K562 (cell line): Measurements from ENCODE around the gene SOX4. TPM values are rescaled to one million over a fixed set of nuclear protein-coding genes. Genes with fewer than 3 reads are reported as not detected.

Source experiments
- ATAC-seq: fragments of 200-7000 bp; cut with Tn5 transposase; 3 replicates; pipeline ENCODE4 v1.9.1; 2020; ENCODE audit warnings: moderate library complexity
- BruUV-seq: library from RNA; stranded (reverse); fragments of 400-500 nt; replicated peaks from 2 replicates; lab custom pipeline; 2021; lab: Mats Ljungman, UMichigan
- CTCF ChIA-PET: fragments of 300-600 bp; formaldehyde crosslinking; extraction: SDS; loops from one replicate; lab custom pipeline; 2021; ENCODE audit warnings: low intra/inter-chr PET ratio; lab: Yijun Ruan, JAX
- POLR2A ChIA-PET: fragments of 300-600, 350-650 bp; sonication (Branson Sonifier 250); formaldehyde crosslinking; extraction: SDS; loops from one replicate; lab custom pipeline; 2021; ENCODE audit warnings: antibody characterized with exemption, inconsistent platforms; lab: Yijun Ruan, JAX
- DNase-seq, 4 experiments: peaks; one replicate each; pipeline versions ENCODE4 v3.0.0 to v3.0.0-alpha.2; 2011 to 2018; ENCODE audit warnings: low spot score in 3 of 4, mixed read lengths in 3 of 4; ENCODE audit errors: extremely low read depth in 1 of 4
- FAIRE-seq: peaks from 2 replicates; lab custom pipeline; 2011; peaks lifted over from hg19 to GRCh38; lab: Jason Lieb, UNC
- H2AFZ ChIP-seq: 2 replicates; pipeline ENCODE4 v1.6.0; 2011; ENCODE audit warnings: low read depth, low read length, control low read depth, inconsistent platforms
- H3K27ac ChIP-seq: fragments of 200-600 bp; 3 replicates; pipeline ENCODE4 v1.8.0; 2011; ENCODE audit warnings: low read depth, mild to moderate bottlenecking, control low read depth, inconsistent platforms, low read length, moderate library complexity, mixed read lengths; ENCODE audit errors: extremely low read depth
- H3K27me3 ChIP-seq, 2 experiments: fragments of 300-600 bp in 1 of 2; 2 replicates in 1 of 2; 3 replicates in 1 of 2; pipeline versions ENCODE4 v1.6.0 to v1.8.0; 2011; ENCODE audit warnings: inconsistent platforms in 2 of 2, low read length in 2 of 2, mild to moderate bottlenecking in 1 of 2, mixed read lengths in 1 of 2, moderate library complexity in 1 of 2; ENCODE audit not compliant: control insufficient read depth in 2 of 2, insufficient read depth in 2 of 2
- H3K36me3 ChIP-seq: fragments of 300-600 bp; 3 replicates; pipeline ENCODE4 v1.8.0; 2011; ENCODE audit warnings: mild to moderate bottlenecking, low read length, inconsistent platforms; ENCODE audit not compliant: control insufficient read depth, insufficient read depth
- H3K4me1 ChIP-seq, 2 experiments: fragments of 200-600 bp in 1 of 2; replicated peaks in 1 of 2; 2 replicates in 1 of 2; 3 replicates in 1 of 2; pipeline versions ENCODE4 v1.5.1 to v1.8.0; 2011; ENCODE audit warnings: inconsistent platforms in 2 of 2, low read length in 2 of 2, mild to moderate bottlenecking in 1 of 2, mixed read lengths in 1 of 2, moderate library complexity in 1 of 2; ENCODE audit not compliant: control insufficient read depth in 2 of 2, insufficient read depth in 2 of 2
- H3K4me2 ChIP-seq: 2 replicates; pipeline ENCODE4 v1.6.1; 2011; ENCODE audit warnings: low read length, control low read depth, inconsistent platforms, mixed read lengths; ENCODE audit not compliant: insufficient read depth
- H3K4me3 ChIP-seq: fragments of 200-600 bp; sonication (generic), shearing (Covaris generic); 2 replicates; pipeline ENCODE4 v1.5.1; 2016; ENCODE audit warnings: control low read depth, inconsistent platforms
- H3K79me2 ChIP-seq: fragments of 200-600 bp; 3 replicates; pipeline ENCODE4 v1.8.0; 2011; ENCODE audit warnings: low read length, inconsistent platforms; ENCODE audit not compliant: control insufficient read depth, insufficient read depth
- H3K9ac ChIP-seq, 2 experiments: 2 replicates each; pipeline versions ENCODE4 v1.6.0 to v1.6.1; 2011; ENCODE audit warnings: low read depth in 2 of 2, low read length in 2 of 2, control low read depth in 1 of 2, inconsistent platforms in 1 of 2, mild to moderate bottlenecking in 1 of 2, mixed read lengths in 1 of 2; ENCODE audit not compliant: insufficient read depth in 1 of 2
- H3K9me1 ChIP-seq: one replicate; pipeline ENCODE4 v1.6.0; 2011; ENCODE audit warnings: inconsistent platforms, mild to moderate bottlenecking, low read length, moderate library complexity; ENCODE audit not compliant: control insufficient read depth, insufficient read depth
- H3K9me3 ChIP-seq: replicated peaks from 2 replicates; pipeline ENCODE4 v1.5.1; 2011; ENCODE audit warnings: low read depth, low read length, inconsistent platforms; ENCODE audit not compliant: control insufficient read depth, insufficient read depth
- H4K20me1 ChIP-seq: replicated peaks from 2 replicates; pipeline ENCODE4 v1.6.1; 2011; ENCODE audit warnings: low read length, inconsistent platforms, mixed read lengths; ENCODE audit not compliant: control insufficient read depth, insufficient read depth
- CHD1 ChIP-seq: fragments of 200-600 bp; sonication (generic); IDR thresholded peaks from one replicate; pipeline ENCODE4 v1.6.1; 2012; ENCODE audit warnings: mild to moderate bottlenecking, moderate library complexity, low read length, inconsistent platforms
- CREB1 ChIP-seq, 2 experiments: sonication (generic) in 1 of 2; formaldehyde crosslinking in 1 of 2; IDR thresholded peaks; 2 replicates each; pipeline versions ENCODE4 v1.6.1 to v1.8.0; 2012 to 2022; ENCODE audit warnings: inconsistent platforms in 1 of 2, mild to moderate bottlenecking in 1 of 2, missing genetic modification reagents in 1 of 2, moderate library complexity in 1 of 2
- E2F8 ChIP-seq: fragments of 450-650 bp; IDR thresholded peaks from 2 replicates; pipeline ENCODE4 v1.7.1; 2018; ENCODE audit warnings: mild to moderate bottlenecking, low read depth; ENCODE audit not compliant: partially characterized antibody
- KLF6 ChIP-seq: fragments of 250-450 bp; sonication (Bioruptor Pico); IDR thresholded peaks from 2 replicates; pipeline ENCODE4 v1.4.0; 2020; ENCODE audit warnings: mild to moderate bottlenecking, moderate library complexity, borderline replicate concordance
- MAZ ChIP-seq, 2 experiments: fragments of 450-650 bp in 1 of 2; sonication (generic) in 1 of 2; formaldehyde crosslinking; IDR thresholded peaks in 1 of 2; conservative IDR thresholded peaks in 1 of 2; 2 replicates each; pipeline versions ENCODE4 v1.4.0 to v1.5.0; 2020; ENCODE audit warnings: mild to moderate bottlenecking in 1 of 2, missing genetic modification reagents in 1 of 2
- POLR2G ChIP-seq: fragments of 200-400 bp; formaldehyde crosslinking; IDR thresholded peaks from 2 replicates; pipeline ENCODE4 v1.6.1; 2017; ENCODE audit warnings: low read depth, mild to moderate bottlenecking, antibody characterized with exemption, low read length, moderate library complexity
- RBM34 ChIP-seq: fragments of 200-400 bp; formaldehyde crosslinking; IDR thresholded peaks from 2 replicates; pipeline ENCODE4 v1.6.1; 2018; ENCODE audit warnings: low read length, borderline replicate concordance; ENCODE audit not compliant: insufficient read depth
- ZFX ChIP-seq: sonication (generic); formaldehyde crosslinking; IDR thresholded peaks from 2 replicates; pipeline ENCODE4 v1.8.0; 2022; ENCODE audit warnings: mild to moderate bottlenecking, missing genetic modification reagents, moderate library complexity
- ZNF146 ChIP-seq: IDR thresholded peaks from one replicate; pipeline ENCODE4 v1.6.1; 2018; ENCODE audit warnings: missing compliant biosample characterization; ENCODE audit not compliant: unreplicated experiment
- ZNF197 ChIP-seq: fragments of 200-800 bp; sonication (Bioruptor generic); IDR thresholded peaks from 2 replicates; pipeline ENCODE4 v1.6.1; 2016; ENCODE audit warnings: low read depth, missing genetic modification characterization, missing compliant biosample characterization
- ZNF347 ChIP-seq: fragments of 450-650 bp; formaldehyde crosslinking; IDR thresholded peaks from 2 replicates; pipeline ENCODE4 v1.4.0; 2020; ENCODE audit warnings: low read depth, mild to moderate bottlenecking, moderate library complexity
- WGBS: fragments of 100-300 bp; shearing (Covaris generic); methylation state at CpG from one replicate; pipeline ENCODE4 v1.1.6; 2016; ENCODE audit warnings: low coverage, mixed read lengths; ENCODE audit not compliant: insufficient coverage; ENCODE audit errors: missing lambda C conversion rate; 5-methylcytosine and 5-hydroxymethylcytosine counted together
- in situ Hi-C: fragments of 300-500 bp; cut with MboI; formaldehyde crosslinking; loops from 4 replicates; pipeline ENCODE4 v1.15.0; 2018; ENCODE audit warnings: inconsistent platforms, mixed read lengths
- intact Hi-C: fragments of 100-400 bp; cut with micrococcal nuclease; formaldehyde crosslinking; loops from 2 replicates; pipeline ENCODE4 v1.14.2; 2022
- polyA plus RNA-seq, 8 experiments: library from polyadenylated mRNA; depleted of rRNA in 4 of 8; stranded (reverse) in 5 of 8; unstranded in 3 of 8; fragments of >200 nt; fragmentation: Nextera tagmentation in 2 of 8; fragmentation: Illumina TruSeq in 1 of 8; extraction: Ambion mirVana in 2 of 8; extraction: Trizol in 1 of 8; gene quantifications; 2 replicates each; pipeline versions ENCODE4 v1.2.1 to v1.2.3, GENCODE V29; 2011 to 2014; ENCODE audit warnings: inconsistent platforms in 1 of 8, missing spikeins in 1 of 8
- total RNA-seq, 7 experiments: library from RNA; depleted of rRNA in 6 of 7; stranded (reverse); fragments of >200 nt in 6 of 7; fragmentation: Illumina TruSeq in 2 of 7; extraction: Trizol in 2 of 7; gene quantifications; 2 replicates each; pipeline versions ENCODE4 v1.2.1 to v1.2.3, GENCODE V29; 2011 to 2021; ENCODE audit warnings: low replicate concordance in 1 of 7
- TF ChIP-seq, protein P1 (sequence below), 3 experiments: fragments of 200-800 bp in 1 of 3; sonication (Bioruptor generic) in 1 of 3; sonication (generic) in 1 of 3; formaldehyde crosslinking in 1 of 3; IDR thresholded peaks; 2 replicates each; pipeline versions ENCODE4 v1.6.1 to v1.8.0; 2016 to 2022; ENCODE audit warnings: mild to moderate bottlenecking in 2 of 3, missing compliant biosample characterization in 2 of 3, missing genetic modification characterization in 2 of 3, missing genetic modification reagents in 1 of 3
- TF ChIP-seq, protein P2 (sequence below), 2 experiments: fragments of 250-450 bp in 1 of 2; fragments of 450-650 bp in 1 of 2; sonication (Bioruptor Pico) in 1 of 2; IDR thresholded peaks; 2 replicates each; pipeline versions ENCODE4 v1.6.1 to v1.8.0; 2016 to 2021; ENCODE audit warnings: mild to moderate bottlenecking in 2 of 2, moderate library complexity in 2 of 2, missing compliant biosample characterization in 1 of 2, missing genetic modification characterization in 1 of 2

The SOX4 gene
- total and polyA plus RNA-seq, 9 of the 15 experiments (the other 6 are each of a cell fraction or from before 2014, with no cell fraction given): 0.03 to 0.29 (median 0.04) TPM

DNA sequence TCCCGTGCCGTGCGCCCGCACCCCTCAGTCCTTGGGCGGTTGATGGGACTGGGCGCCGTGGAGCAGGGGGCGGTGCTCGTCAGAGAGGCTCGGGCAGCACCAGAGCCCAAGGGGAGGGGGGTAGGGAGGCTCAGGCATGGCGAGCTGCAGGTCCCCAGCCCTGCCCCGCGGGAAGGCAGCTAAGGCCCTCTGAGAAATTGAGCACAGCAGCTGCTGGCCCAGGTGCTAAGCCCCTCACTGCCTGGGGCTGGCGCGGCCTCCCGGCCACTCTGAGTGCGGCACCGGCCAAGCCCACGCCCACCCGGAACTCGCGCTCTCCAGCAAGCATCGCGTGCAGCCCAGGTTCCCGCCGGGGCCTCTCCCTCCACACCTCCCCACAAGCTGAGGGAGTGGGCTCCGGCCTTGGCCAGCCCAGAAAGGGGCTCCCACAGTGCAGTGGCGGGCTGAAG, 16.4 kb downstream of the SOX4 start:
- peak; percentile 82 for ATAC-seq
- TF ChIP-seq ZNF146 (CRISPR knock-in tag) (no peak), ZFX (CRISPR knock-in tag) (peak; percentile 33), ZNF197 (no peak), CREB1 (IDR thresholded peaks at IDR 0.05) (no peak), CREB1 (CRISPR knock-in tag; IDR thresholded peaks at IDR 0.05) (no peak), CHD1 (no peak), POLR2G (peak; percentile 40; the same call in 1 of the 2 replicates), E2F8 (no peak), RBM34 (no peak), KLF6 (no peak), MAZ (CRISPR knock-in tag; conservative IDR thresholded peaks at IDR 0.05 in 1 of 2, IDR thresholded peaks at IDR 0.05 in 1 of 2) (peak in 1 of 2 experiments; percentile 61; a peak in 1 of 4 replicates), ZNF347 (CRISPR knock-in tag) (0 out of 2 replicates have a peak, but pooled peaks have one; percentile 15)
- TF ChIP-seq, protein P1, sequence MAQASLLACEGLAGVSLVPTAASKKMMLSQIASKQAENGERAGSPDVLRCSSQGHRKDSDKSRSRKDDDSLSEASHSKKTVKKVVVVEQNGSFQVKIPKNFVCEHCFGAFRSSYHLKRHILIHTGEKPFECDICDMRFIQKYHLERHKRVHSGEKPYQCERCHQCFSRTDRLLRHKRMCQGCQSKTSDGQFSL (CRISPR knock-in tag; IDR thresholded peaks at IDR 0.05): no peak
- TF ChIP-seq, protein P1 (tag; IDR thresholded peaks at IDR 0.05): no peak
- TF ChIP-seq, protein P2, sequence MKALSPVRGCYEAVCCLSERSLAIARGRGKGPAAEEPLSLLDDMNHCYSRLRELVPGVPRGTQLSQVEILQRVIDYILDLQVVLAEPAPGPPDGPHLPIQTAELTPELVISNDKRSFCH (CRISPR knock-in tag; IDR thresholded peaks at IDR 0.05): no peak
- TF ChIP-seq, protein P2 (tag; IDR thresholded peaks at IDR 0.05): no peak

More for the DNA sequence above, 16.4 kb downstream of the SOX4 start:
- FAIRE-seq: no peak
- Histone ChIP-seq H3K4me2 (peak overlapping the region; percentile 14; the same call in 1 of the 2 replicates), H3K4me3 (peak overlapping the region; percentile 9; the same call in 1 of the 2 replicates), H3K27me3 (peaks cover 3 to 22% of the 10 kb centered on the region in 2 experiments; a peak in 3 of 5 replicates), H3K36me3 (no peaks in the 10 kb centered on the region), H4K20me1 (no peaks in the 10 kb centered on the region), H3K27ac (no peak overlapping the region), H2AFZ (peak overlapping the region; percentile 70; the same call in 1 of the 2 replicates), H3K4me1 (peaks cover 0 to 8% of the 10 kb centered on the region in 2 experiments; a peak in 2 of 5 replicates), H3K79me2 (no peaks in the 10 kb centered on the region), H3K9me3 (no peaks in the 10 kb centered on the region), H3K9ac (no peak overlapping the region), H3K9me1 (no peaks in the 10 kb centered on the region)
- 11% methylated on average over 24 of the region's 28 CpGs for WGBS
- in situ Hi-C loops (no loop called here), intact Hi-C loops (no loop called here)
- BruUV-seq: no TSS peak
- ChIA-PET CTCF (interaction anchor here (0.7 kb wide), 1 partner anchor 40 kb away, joined by 3 read pairs; no protein-coding TSS in a partner anchor), POLR2A (interaction anchor here (0.6 kb wide), 1 partner anchor 425 kb away, joined by 3 read pairs; no protein-coding TSS in a partner anchor)
- DNase-seq: no peak
